ENCODE data around the gene SMYD3.
"Not testable (repeated sequence)": the region's sequence is repeated elsewhere in the genome, so short reads cannot be mapped to it uniquely, and the experiment has no call there.

Gene SMYD3

DNA sequence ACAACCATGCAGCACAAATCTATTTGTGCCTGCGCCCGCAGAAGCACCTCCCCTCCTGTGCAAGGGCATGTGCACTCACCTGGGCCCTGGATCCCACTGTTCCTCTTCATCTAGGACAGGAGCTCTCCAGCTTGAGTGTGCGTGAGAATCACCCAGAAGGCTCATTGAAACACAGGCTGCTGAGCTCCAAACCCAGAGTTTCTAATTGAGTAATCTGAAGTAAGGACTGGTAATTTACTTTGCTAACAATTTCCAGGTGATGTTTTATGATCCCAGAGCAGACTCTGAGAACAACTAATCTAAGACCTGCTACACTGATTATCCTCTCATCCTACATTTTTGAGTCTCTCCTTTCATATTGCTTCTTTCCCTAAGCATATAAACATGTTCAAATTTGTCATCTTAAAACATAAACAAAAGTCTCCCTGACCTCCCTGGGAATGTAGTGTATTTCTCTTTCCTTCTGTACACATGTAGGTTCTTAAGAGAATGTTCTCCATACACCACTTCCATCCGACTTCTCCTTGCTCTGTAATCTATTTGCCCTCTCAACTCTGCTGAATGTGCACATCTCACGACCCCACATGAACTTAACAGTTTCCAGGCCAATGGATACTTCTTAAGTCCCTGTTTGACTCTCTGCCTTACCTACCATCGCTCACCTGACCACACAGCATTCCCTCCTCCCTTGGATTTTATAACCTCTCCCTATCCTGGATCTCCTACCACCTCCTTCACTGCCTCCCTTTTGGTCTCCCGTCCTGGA is 522.5 kb downstream of the SMYD3 start:
- DNase-seq: no peak
- in situ Hi-C loops (cut with MboI; ENCODE audit: low pct_unique_long_range_greater_than_20kb, low sequenced_read_pairs): loop anchor here (25.0 kb wide), 1 partner anchor 822 kb away; the partner anchor contains the start of gene KIF26B

DNA sequence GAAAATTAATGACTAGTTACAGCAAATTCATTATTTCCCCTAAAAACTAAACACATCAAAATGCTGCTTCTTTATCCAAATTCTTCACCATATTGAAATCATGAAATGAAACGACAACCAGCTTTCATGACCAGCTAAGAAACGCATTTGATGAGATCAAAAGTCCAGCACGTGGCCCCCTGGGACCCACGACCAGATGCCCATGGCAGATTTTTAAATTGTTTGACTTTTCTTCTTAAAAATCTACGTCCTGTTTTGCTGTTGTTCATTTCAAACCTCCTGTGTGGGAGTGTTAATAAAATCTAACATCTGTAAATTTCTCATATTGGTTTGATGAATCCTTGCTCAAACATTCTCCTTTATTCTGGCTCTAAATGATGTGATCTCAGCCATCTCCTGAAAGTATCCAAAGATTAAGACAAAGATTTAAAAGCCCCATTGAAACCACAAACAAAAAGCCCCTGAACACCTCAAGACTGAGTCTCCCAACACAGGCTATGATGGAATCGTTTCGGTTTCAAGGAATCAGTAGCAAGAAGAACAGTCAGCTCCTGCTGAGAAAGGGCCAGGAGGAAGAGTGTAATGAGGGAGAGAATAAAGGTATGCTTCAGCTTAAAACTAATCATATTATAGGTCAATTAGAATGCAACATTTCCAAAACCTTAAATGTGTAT is 523.6 kb downstream of the SMYD3 start:
- DNase-seq: no peak
- in situ Hi-C loops (cut with MboI; ENCODE audit: low pct_unique_long_range_greater_than_20kb, low sequenced_read_pairs): loop anchor here (25.0 kb wide), 1 partner anchor 821 kb away; the partner anchor contains the start of gene KIF26B

DNA sequence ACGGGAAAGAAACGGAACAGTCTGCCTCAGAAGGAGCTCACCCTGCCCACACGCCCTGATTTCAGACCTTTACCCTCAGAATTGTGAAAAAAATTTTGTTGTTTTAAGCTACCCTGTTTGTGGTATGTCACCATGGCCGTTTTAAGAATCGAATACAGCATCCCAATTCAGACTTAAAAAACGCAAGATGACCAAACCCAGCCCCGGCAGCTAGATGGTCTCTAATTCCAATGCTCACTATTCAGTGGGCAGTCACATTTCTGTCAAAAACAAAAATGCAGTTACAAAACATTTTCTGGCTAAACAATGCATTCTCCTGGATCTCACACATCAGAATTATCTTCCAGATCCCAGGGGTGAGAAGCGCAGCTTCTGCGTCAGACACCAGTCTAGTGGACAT is 527.5 kb downstream of the SMYD3 start:
- DNase-seq: no peak
- in situ Hi-C loops (cut with MboI; ENCODE audit: low pct_unique_long_range_greater_than_20kb, low sequenced_read_pairs): loop anchor here (25.0 kb wide), 1 partner anchor 817 kb away; the partner anchor contains the start of gene KIF26B

DNA sequence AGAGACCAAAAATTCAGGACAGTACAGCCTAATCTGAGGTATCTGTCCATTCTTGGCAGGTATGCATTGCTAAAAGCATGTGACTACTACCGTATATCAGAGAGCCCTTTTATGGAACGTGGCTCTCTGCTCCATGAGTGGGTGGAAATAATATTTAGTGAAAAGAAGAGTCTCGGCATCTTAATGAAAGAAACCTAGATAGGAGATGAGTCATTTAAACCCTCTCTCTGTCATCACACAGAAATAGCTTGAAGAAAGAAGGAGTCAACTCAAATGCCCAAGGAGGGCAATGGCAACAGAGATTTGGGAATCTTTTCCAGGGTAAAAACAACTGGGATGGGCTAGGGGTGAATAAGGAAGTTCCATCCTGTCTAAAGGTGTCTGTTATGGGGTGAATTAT is 528.2 kb downstream of the SMYD3 start:
- in situ Hi-C loops (cut with MboI; ENCODE audit: low pct_unique_long_range_greater_than_20kb, low sequenced_read_pairs): loop anchor here (25.0 kb wide), 1 partner anchor 817 kb away; the partner anchor contains the start of gene KIF26B
- DNase-seq: no peak

DNA sequence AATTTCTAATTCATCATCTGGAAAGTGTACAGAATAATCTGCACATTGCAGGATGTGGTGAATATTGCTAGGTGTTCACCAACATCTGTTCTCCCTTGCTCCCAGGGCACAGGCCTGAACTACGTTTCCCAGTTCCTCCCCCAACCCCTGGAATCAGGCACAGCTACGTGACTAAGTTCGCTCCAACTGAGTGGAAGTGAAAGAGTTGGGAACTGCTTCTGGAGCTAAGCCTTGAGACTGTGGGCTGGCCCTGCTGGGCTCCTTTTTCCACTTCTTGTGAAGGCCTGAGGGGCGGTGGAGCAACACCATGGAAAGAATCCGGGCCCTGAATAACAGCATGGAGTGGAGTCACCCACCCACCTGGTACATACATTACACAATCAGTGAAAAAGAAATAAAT is 534.6 kb downstream of the SMYD3 start:
- in situ Hi-C loops (cut with MboI; ENCODE audit: low pct_unique_long_range_greater_than_20kb, low sequenced_read_pairs): no loop called here
- DNase-seq: no peak

DNA sequence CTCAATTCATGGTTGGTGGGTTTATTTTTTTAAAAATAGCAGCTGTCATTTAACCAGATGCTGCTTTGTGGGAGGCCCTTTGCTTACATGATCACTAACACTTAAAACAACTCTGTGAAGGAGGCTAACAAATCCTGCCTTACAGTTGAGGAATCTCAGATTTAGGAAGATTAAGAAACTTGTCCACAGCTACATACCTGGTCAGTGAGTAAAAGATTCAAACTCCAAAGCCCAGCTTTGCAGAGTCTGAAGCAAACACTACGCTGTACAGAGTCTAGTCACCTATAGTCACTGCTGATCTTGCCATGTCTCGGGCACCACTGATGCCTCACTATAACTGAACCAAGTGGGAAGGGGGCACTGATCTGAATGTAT is 535.4 kb downstream of the SMYD3 start:
- in situ Hi-C loops (cut with MboI; ENCODE audit: low pct_unique_long_range_greater_than_20kb, low sequenced_read_pairs): no loop called here
- DNase-seq: no peak

DNA sequence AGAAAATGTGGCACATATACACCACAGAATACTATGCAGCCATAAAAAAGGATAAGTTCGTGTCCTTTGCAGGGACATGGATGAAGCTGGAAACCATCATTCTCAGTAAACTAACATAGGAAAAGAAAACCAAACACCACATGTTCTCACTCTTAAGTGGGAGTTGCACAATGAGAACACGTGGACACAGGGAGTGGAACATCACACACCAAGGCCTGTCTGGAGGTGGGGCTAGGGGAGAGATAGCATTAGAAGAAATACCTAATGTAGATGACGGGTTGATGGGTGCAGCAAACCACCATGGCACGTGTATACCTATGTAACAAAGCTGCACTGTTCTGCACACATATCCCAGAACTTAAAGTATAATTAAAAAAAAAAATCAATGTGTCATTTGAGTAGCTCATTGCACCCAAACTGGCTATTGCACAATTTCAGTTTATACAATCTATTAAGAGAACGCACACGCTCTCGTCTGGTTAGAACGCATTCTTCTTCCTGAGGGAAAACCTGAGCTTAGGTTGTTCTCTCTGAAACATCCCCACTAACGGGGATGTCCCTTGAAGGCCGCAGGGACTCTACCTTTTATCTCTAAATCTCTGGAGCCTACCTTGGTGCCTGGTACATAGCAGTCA is 535.9 kb downstream of the SMYD3 start:
- in situ Hi-C loops (cut with MboI; ENCODE audit: low pct_unique_long_range_greater_than_20kb, low sequenced_read_pairs): not testable (repeated sequence)

DNA sequence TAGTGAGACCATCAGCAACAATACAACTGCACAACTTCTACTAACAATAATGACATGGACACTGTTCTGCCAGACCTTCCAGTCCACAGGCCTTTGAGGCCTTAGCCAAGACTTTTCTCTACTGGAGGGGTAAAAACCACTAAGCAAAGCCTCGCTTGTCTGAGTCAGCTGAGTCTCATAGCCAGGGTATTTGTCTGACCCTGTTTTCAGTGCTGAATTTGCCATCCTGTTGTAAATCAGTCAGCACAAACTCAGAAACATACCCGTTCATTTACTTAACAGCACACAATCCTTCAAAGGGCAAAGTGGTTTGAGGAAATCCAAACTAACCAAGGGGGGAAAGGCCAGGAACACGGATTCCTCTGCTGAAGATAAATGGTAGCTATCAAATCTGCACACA is 537.8 kb downstream of the SMYD3 start:
- DNase-seq: no peak
- in situ Hi-C loops (cut with MboI; ENCODE audit: low pct_unique_long_range_greater_than_20kb, low sequenced_read_pairs): no loop called here

More for the DNA sequence above, 535.9 kb downstream of the SMYD3 start:
- DNase-seq: not testable (repeated sequence)

DNA sequence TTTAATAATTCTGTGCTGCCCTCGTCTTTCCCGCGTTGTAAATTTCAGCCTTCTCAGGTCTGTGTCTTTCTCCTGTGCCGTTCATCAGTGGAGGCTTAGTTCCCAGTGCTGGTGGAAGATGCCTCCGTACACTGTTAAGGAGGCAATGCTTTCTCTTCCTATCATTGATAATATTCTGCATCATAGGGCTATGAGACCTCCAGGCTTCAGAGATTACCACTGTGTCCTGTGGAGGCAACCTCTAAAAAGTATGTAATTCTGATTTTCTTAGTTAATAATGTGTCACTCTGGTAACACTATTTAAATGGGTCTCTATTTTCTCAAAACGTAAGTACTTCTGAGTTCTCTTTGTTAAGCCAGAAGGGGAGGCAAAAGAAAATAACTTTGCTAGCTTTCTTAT is 538.3 kb downstream of the SMYD3 start:
- in situ Hi-C loops (cut with MboI; ENCODE audit: low pct_unique_long_range_greater_than_20kb, low sequenced_read_pairs): no loop called here
- DNase-seq: no peak

DNA sequence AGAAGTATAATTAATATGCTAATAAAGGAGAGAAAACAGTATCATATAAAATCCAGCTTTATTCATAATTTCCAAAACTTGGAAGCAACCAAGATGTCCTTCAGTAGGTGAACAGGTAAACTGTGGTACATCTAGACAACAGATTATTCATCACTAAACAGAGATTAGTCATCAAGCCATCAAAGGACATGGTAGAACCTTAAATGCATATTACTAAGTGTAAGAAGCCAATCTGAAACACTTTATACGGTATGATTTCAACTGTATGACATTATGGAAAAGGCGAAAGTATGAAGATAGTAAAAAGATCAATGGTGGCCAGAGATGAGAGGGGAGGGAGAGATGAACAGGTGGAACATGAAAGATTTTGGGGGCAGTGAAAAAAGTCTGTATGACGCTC is 541.7 kb downstream of the SMYD3 start:
- DNase-seq: no peak
- in situ Hi-C loops (cut with MboI; ENCODE audit: low pct_unique_long_range_greater_than_20kb, low sequenced_read_pairs): no loop called here

DNA sequence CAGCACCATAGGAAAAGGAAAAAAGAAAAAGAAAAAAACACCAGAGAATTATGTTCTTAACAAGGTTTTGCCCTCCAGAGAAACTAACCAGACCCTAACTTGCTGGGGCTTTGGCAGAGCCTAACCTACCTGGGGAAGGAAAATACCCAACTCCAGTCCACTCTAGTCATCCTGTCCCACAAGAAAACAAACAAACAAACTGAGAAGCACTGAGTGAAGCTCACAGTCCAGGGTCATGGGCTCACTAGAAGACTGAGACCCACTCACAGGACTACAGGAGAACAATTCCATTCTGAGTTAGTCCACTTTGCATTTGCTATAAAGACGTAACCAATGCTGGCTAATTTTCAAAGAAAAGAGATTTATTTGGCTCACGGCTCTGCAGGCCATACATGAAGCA is 543.4 kb downstream of the SMYD3 start:
- DNase-seq: no peak
- in situ Hi-C loops (cut with MboI; ENCODE audit: low pct_unique_long_range_greater_than_20kb, low sequenced_read_pairs): no loop called here

DNA sequence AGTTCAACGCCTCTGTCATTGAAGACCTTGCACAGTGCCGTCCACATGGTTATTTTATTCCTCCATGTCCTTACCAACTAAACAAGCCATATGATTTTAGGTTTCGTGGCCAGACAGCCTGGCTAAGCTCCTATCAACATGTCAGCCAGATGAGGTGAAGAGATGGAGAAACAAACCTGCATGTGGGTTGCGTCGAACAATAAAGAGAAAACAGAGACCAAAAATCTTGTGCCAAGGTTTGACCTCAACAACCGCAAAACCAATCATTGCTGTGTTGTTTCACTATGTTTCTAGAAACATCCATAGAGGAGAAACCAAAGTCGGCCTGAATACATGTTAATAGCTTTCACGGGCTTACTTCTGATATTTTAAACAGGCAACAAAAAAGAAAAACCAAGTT is 544.6 kb downstream of the SMYD3 start:
- in situ Hi-C loops (cut with MboI; ENCODE audit: low pct_unique_long_range_greater_than_20kb, low sequenced_read_pairs): no loop called here
- no peak for DNase-seq

DNA sequence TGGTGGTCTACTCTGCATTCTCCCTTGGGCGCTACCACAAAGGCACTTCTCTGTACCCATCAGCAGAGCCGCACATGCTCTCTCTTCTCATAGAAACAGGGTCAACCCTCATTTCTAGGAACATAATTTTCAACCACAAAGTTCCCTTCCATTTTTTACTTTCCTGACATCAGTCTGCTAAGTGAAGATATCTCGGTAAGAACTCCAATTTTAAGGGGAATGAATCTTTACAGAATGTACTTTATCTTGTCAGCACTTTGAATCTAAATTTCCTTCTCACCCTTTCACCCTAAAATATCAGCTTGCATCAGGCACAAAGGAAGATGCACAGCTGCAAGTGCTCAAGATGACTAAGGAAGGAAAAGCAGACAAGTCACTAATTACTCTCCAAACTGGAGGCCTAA is 545.9 kb downstream of the SMYD3 start:
- in situ Hi-C loops (cut with MboI; ENCODE audit: low pct_unique_long_range_greater_than_20kb, low sequenced_read_pairs): no loop called here
- peak; percentile 28 for DNase-seq

DNA sequence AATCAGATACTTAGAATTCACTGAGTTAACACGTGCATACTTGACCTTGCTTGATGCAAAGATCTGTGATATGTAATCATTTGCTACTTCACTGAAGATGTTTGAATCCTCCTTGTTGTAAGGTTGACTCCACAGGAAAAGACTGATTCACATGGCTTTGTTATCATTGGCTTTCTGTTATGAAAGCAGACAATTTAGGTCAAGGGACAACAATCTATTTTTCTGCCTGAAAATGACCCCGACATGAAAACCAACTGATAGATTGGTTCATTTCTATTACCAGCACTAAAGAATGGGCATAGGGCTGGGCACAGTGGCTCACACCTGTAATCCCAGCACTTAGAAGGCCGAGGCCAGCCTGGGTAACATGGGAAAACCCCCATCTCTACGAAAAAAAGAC is 546.9 kb downstream of the SMYD3 start:
- in situ Hi-C loops (cut with MboI; ENCODE audit: low pct_unique_long_range_greater_than_20kb, low sequenced_read_pairs): no loop called here

DNA sequence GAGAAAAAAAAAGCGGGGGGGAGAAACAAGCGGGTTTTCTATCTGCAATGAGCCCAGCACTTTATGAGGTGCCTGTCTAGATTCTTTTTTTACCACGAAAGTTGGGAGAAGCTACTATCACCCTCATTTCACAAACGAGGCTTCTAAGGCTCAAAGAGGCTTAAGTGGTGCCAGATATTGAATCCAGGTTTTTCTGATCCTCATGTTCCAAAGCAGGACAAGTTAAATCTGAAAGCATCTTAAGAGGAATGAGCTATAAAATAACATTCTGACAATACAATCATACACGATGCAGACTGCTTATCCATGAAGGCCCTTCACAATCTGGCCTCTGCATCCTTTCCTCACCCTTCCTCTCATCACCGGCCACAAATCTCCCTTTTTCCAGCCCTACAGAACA is 549.1 kb downstream of the SMYD3 start:
- in situ Hi-C loops (cut with MboI; ENCODE audit: low pct_unique_long_range_greater_than_20kb, low sequenced_read_pairs): no loop called here
- DNase-seq: no peak

More for the DNA sequence above, 546.9 kb downstream of the SMYD3 start:
- no peak for DNase-seq

DNA sequence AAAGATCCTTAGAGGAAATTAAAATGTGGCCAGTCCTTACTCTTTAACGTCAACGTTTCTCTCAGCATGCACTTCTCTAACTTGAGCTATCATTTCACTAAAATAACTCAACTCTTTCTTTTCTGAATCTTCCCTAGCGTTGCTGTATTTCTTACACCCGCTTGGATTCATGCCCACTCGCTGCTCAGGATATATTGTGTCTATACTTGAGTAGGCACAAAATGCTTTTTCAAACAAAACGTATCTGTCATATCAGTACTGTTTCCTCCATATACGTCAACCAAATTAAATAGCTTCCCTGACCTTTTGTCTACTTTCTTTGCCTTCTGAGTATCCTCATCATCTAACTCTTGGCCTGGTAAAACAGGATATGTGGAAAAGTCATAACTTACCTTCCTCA is 549.7 kb downstream of the SMYD3 start:
- no peak for DNase-seq
- in situ Hi-C loops (cut with MboI; ENCODE audit: low pct_unique_long_range_greater_than_20kb, low sequenced_read_pairs): no loop called here

DNA sequence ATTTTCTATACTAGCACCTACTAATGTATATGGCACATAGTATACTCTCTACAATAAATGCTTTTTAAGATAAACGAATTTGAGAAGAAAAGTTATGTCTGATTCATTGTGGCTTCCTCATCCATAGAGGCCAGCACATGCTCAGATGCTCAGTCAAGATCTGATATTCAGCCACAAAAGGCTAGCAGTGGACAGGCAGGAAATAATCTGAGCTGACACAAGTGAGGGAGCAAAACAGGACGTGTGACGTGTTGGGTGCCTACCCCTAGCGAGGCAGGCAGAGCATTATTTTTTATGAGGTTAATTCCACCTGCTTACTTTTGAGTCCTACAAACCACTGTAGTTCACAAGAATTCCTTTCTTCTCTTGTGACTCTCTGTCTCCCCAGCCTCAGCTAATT is 550.9 kb downstream of the SMYD3 start:
- in situ Hi-C loops (cut with MboI; ENCODE audit: low pct_unique_long_range_greater_than_20kb, low sequenced_read_pairs): no loop called here
- peak; percentile 35 for DNase-seq

DNA sequence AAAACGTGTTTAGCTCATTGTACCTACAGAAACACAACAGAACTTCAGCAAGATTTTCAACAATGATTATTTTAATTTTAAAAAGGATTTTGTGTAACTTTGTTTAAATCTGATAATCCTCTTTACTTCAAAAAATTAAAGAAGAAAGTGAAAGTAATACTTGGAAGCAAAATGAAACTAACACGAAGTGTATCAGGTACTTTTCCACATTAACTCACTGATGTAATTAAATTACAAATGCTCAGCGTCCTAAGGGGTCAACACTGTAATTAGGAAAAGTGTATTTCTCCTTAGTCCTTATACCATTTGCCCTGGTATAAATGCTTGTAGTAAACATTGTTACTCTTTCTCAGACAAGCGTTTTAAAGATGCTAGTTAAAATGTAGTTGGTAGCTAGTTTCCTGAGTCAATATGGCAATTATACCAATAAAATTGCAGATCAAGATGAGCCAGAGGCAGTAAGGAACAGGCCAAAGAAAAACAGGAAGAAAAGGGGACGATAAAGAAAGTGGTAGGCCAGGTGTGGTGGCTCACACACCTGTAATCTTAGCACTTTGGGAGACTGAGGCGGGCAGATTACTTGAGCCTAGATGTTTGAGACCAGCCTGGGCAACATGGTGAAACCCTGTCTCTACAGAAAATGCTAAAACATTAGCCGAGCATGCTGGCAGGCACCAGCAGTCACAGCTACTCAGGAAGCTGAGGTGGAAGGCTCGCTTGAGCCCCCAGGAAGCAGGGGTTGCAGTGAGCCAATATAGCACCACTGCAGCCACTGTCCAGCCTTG is 553.0 kb downstream of the SMYD3 start:
- in situ Hi-C loops (cut with MboI; ENCODE audit: low pct_unique_long_range_greater_than_20kb, low sequenced_read_pairs): no loop called here
- no peak for DNase-seq

DNA sequence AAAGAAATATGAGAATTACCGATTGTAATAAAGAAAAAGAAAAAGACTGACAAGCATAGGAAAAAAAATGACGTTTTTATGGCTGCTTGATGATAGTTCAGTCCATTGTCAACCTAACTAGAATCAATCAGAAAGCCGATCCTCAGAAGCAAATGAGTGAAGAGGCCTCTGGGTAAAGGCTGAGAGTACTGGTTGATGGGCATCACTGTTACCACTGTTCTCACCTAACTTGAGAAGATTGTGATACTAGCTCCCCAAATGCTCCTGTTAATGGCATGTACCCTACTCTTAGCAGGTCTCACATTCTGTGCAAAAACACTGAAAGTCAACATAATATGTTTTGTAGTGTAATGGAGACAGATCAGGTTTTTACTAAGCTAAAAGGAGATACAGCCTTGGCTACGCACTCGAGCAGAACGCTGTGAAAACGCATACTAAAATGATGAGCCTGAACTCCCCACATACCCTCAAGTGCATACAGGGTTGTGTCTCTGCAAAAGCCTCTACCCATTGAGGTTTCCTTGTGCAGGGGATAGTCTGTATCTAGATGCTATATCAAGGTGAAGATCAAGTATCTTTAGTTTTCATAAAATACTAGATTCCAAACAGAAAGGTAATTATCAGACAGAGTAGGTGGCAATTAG is 554.6 kb downstream of the SMYD3 start:
- in situ Hi-C loops (cut with MboI; ENCODE audit: low pct_unique_long_range_greater_than_20kb, low sequenced_read_pairs): no loop called here
- DNase-seq: no peak

Data from KBM-7 (cell line).